H1 (cell line): ENCODE data around the gene OCEL1. TPM values are rescaled to one million over a fixed set of nuclear protein-coding genes. Genes with fewer than 3 reads are reported as not detected.

Experiments used
- CTCF ChIA-PET: fragments of 300-600 bp; sonication (Branson Sonifier 250); formaldehyde crosslinking; loops from one replicate; lab custom pipeline; 2021; ENCODE audit not compliant: partially characterized antibody; lab: Charles Lee
- POLR2A ChIA-PET: fragments of 300-600 bp; sonication (Branson Sonifier 250); formaldehyde crosslinking; loops from one replicate; lab custom pipeline; 2021; ENCODE audit warnings: inconsistent platforms; ENCODE audit not compliant: partially characterized antibody; lab: Charles Lee
- DNase-seq, 2 experiments: peaks; one replicate each; pipeline versions ENCODE4 v3.0.0 to v3.0.0-alpha.2; 2010 to 2022; ENCODE audit warnings: low spot score in 2 of 2, low read depth in 1 of 2, mixed read lengths in 1 of 2
- FAIRE-seq: peaks from 2 replicates; lab custom pipeline; 2011; peaks lifted over from hg19 to GRCh38; lab: Jason Lieb, UNC
- H2AFZ ChIP-seq: 2 replicates; pipeline ENCODE4 v1.8.1; 2012; ENCODE audit warnings: low read length, inconsistent platforms
- H2AK5ac ChIP-seq: 2 replicates; pipeline ENCODE4 v1.6.1; 2013; ENCODE audit warnings: low read depth, low read length
- H2BK120ac ChIP-seq: replicated peaks from 2 replicates; pipeline ENCODE3; 2013; ENCODE audit warnings: low read depth, low read length, inconsistent platforms
- H2BK12ac ChIP-seq: 2 replicates; pipeline ENCODE4 v1.6.1; 2013; ENCODE audit warnings: low read depth, low read length
- H2BK15ac ChIP-seq: 2 replicates; pipeline ENCODE4 v1.6.1; 2013; ENCODE audit warnings: low read length
- H2BK20ac ChIP-seq: 2 replicates; pipeline ENCODE4 v1.6.1; 2013; ENCODE audit warnings: low read length
- H2BK5ac ChIP-seq: 2 replicates; pipeline ENCODE4 v1.6.1; 2013; ENCODE audit warnings: low read depth, low read length
- H3K14ac ChIP-seq: 2 replicates; pipeline ENCODE4 v1.6.1; 2013; ENCODE audit warnings: inconsistent platforms; ENCODE audit not compliant: insufficient read length
- H3K18ac ChIP-seq: 2 replicates; pipeline ENCODE4 v1.6.1; 2013; ENCODE audit warnings: low read length; ENCODE audit errors: extremely low read depth
- H3K23ac ChIP-seq: 2 replicates; pipeline ENCODE4 v1.6.1; 2013; ENCODE audit warnings: inconsistent platforms; ENCODE audit not compliant: insufficient read length
- H3K23me2 ChIP-seq: 2 replicates; pipeline ENCODE4 v1.6.1; 2013; ENCODE audit warnings: low read depth, low read length
- H3K27ac ChIP-seq: 2 replicates; pipeline ENCODE4 v1.6.1; 2011; ENCODE audit warnings: low read depth, low read length, inconsistent platforms
- H3K27me3 ChIP-seq, 4 experiments: replicated peaks in 1 of 4; 1 replicate in 1 of 4; 2 replicates in 3 of 4; pipeline versions ENCODE4 v1.6.1 to v1.8.1; 2011 to 2013; ENCODE audit warnings: low read length in 3 of 4, mild to moderate bottlenecking in 3 of 4, inconsistent platforms in 2 of 4, mixed read lengths in 2 of 4, moderate library complexity in 1 of 4; ENCODE audit not compliant: control insufficient read depth in 3 of 4, insufficient read depth in 3 of 4; ENCODE audit errors: extremely low read depth in 1 of 4
- H3K36me3 ChIP-seq, 4 experiments: 2 replicates each; pipeline versions ENCODE4 v1.6.1 to v1.8.1; 2011 to 2013; ENCODE audit warnings: mild to moderate bottlenecking in 4 of 4, low read length in 3 of 4, moderate library complexity in 2 of 4, control low read depth in 1 of 4, inconsistent platforms in 1 of 4; ENCODE audit not compliant: insufficient read depth in 4 of 4, control insufficient read depth in 2 of 4
- H3K4ac ChIP-seq: replicated peaks from 2 replicates; pipeline ENCODE3; 2013; ENCODE audit warnings: low read length, low read depth, mixed read lengths, inconsistent platforms; ENCODE audit not compliant: insufficient read length
- H3K4me1 ChIP-seq, 4 experiments: replicated peaks in 1 of 4; 1 replicate in 1 of 4; 2 replicates in 3 of 4; pipeline versions ENCODE4 v1.6.1 to v1.8.1; 2011 to 2013; ENCODE audit warnings: low read length in 3 of 4, inconsistent platforms in 2 of 4, mixed read lengths in 1 of 4; ENCODE audit not compliant: insufficient read depth in 4 of 4, control insufficient read depth in 3 of 4
- H3K4me2 ChIP-seq, 2 experiments: 2 replicates each; pipeline versions ENCODE4 v1.6.1 to v1.8.1; 2011 to 2013; ENCODE audit warnings: low read depth in 2 of 2, low read length in 2 of 2, control low read depth in 1 of 2, inconsistent platforms in 1 of 2, mild to moderate bottlenecking in 1 of 2; ENCODE audit not compliant: insufficient read depth in 1 of 2
- H3K4me3 ChIP-seq, 4 experiments: fragments of 200-600, 300-600 bp in 1 of 4; sonication (generic), shearing (Covaris generic), sonication (Bioruptor Twin) in 1 of 4; 2 replicates each; pipeline versions ENCODE4 v1.5.1 to v1.8.1; 2011 to 2016; ENCODE audit warnings: low read length in 4 of 4, low read depth in 3 of 4, control low read depth in 2 of 4, inconsistent platforms in 2 of 4, mild to moderate bottlenecking in 2 of 4, mixed read lengths in 1 of 4, moderate library complexity in 1 of 4; ENCODE audit not compliant: insufficient read depth in 2 of 4; ENCODE audit errors: extremely low read depth in 1 of 4
- H3K56ac ChIP-seq: replicated peaks from 2 replicates; pipeline ENCODE3; 2013; ENCODE audit warnings: low read depth, mild to moderate bottlenecking, mixed read lengths, low read length, inconsistent platforms; ENCODE audit not compliant: insufficient read length
- H3K79me1 ChIP-seq: 2 replicates; pipeline ENCODE4 v1.6.1; 2013; ENCODE audit warnings: low read depth, low read length, control low read depth
- H3K79me2 ChIP-seq, 2 experiments: 2 replicates each; pipeline versions ENCODE4 v1.6.1 to v1.8.1; 2012 to 2013; ENCODE audit warnings: low read length in 2 of 2, mild to moderate bottlenecking in 2 of 2, inconsistent platforms in 1 of 2; ENCODE audit not compliant: insufficient read depth in 2 of 2, control insufficient read depth in 1 of 2
- H3K9ac ChIP-seq, 4 experiments: replicated peaks in 1 of 4; 1 replicate in 1 of 4; 2 replicates in 3 of 4; pipeline versions ENCODE4 v1.6.1 to v1.8.1; 2011 to 2013; ENCODE audit warnings: low read depth in 3 of 4, low read length in 3 of 4, control low read depth in 2 of 4, mild to moderate bottlenecking in 2 of 4, moderate library complexity in 2 of 4, inconsistent platforms in 1 of 4; ENCODE audit errors: extremely low read depth in 1 of 4
- H3K9me3 ChIP-seq, 2 experiments: 2 replicates each; pipeline versions ENCODE4 v1.6.1 to v1.8.1; 2012 to 2013; ENCODE audit warnings: mild to moderate bottlenecking in 2 of 2, moderate library complexity in 2 of 2, control low read depth in 1 of 2, inconsistent platforms in 1 of 2, low read depth in 1 of 2, low read length in 1 of 2, mixed read lengths in 1 of 2; ENCODE audit not compliant: insufficient read depth in 2 of 2
- H4K20me1 ChIP-seq, 2 experiments: replicated peaks in 1 of 2; 2 replicates each; pipeline versions ENCODE3 to v1.8.1; 2011 to 2013; ENCODE audit warnings: inconsistent platforms in 2 of 2, low read length in 2 of 2, mild to moderate bottlenecking in 1 of 2; ENCODE audit not compliant: insufficient read depth in 2 of 2, control insufficient read depth in 1 of 2
- H4K5ac ChIP-seq: 2 replicates; pipeline ENCODE4 v1.6.1; 2013; ENCODE audit warnings: low read length, low read depth, mixed read lengths, inconsistent platforms; ENCODE audit not compliant: insufficient read length
- H4K8ac ChIP-seq: 2 replicates; pipeline ENCODE4 v1.8.0; 2013; ENCODE audit warnings: mild to moderate bottlenecking, moderate library complexity, low read length, inconsistent platforms; ENCODE audit not compliant: insufficient read depth; ENCODE audit errors: extremely low read depth
- H4K91ac ChIP-seq: replicated peaks from 2 replicates; pipeline ENCODE3; 2013; ENCODE audit warnings: low read length, mixed read lengths, inconsistent platforms; ENCODE audit not compliant: insufficient read length
- MAFK ChIP-seq: IDR thresholded peaks from 2 replicates; pipeline ENCODE4 v1.6.1; 2012; ENCODE audit warnings: low read depth, mild to moderate bottlenecking, improper control_type of control experiment, low read length
- PHF8 ChIP-seq: fragments of 200-600 bp; sonication (generic); conservative IDR thresholded peaks from 2 replicates; pipeline ENCODE4 v1.7.1; 2012; ENCODE audit warnings: low read depth, mild to moderate bottlenecking, inconsistent platforms, low read length, moderate library complexity
- SP1 ChIP-seq: IDR thresholded peaks from 2 replicates; pipeline ENCODE4 v1.6.1; 2011; ENCODE audit warnings: low read depth, low read length
- TEAD4 ChIP-seq: IDR thresholded peaks from 2 replicates; pipeline ENCODE4 v1.6.1; 2012; ENCODE audit warnings: low read depth, low read length, inconsistent platforms, mixed read lengths
- WGBS, 2 experiments: shearing (Covaris generic) in 1 of 2; methylation state at CpG; one replicate each; pipeline versions ENCODE4 v1.1.6 to v1.1.7; 2013 to 2015; ENCODE audit warnings: low lambda C conversion rate in 2 of 2, mixed read lengths in 2 of 2, inconsistent platforms in 1 of 2, low coverage in 1 of 2, missing lambda C conversion rate in 1 of 2; ENCODE audit not compliant: insufficient replicate concordance in 2 of 2, insufficient coverage in 1 of 2, insufficient read length in 1 of 2; ENCODE audit errors: extremely low coverage in 1 of 2, missing lambda C conversion rate in 1 of 2; 5-methylcytosine and 5-hydroxymethylcytosine counted together
- polyA plus RNA-seq, 7 experiments: library from polyadenylated mRNA; depleted of rRNA in 3 of 7; stranded (reverse) in 5 of 7; unstranded in 2 of 7; fragments of >200 nt in 5 of 7; fragments of 200-250 nt in 2 of 7; gene quantifications; 1 replicate in 5 of 7; 2 replicates in 1 of 7; 4 replicates in 1 of 7; pipeline versions ENCODE4 v1.2.1 to v1.2.3, GENCODE V29; 2011 to 2013; ENCODE audit warnings: missing spikeins in 2 of 7, mixed read lengths in 2 of 7
- total RNA-seq: library from RNA; stranded (reverse); fragmentation: NEBNext Ultra II Directional; extraction: Animal tissue kit (Norgen Biotek cat#: 25700); gene quantifications from 2 replicates; pipeline ENCODE4 v1.2.1, GENCODE V29; 2021

OCEL1 gene
- total and polyA plus RNA-seq, 2 of the 8 experiments (the other 6 are each of a cell fraction or from before 2014, with no cell fraction given): 13.3 to 32.6 TPM

DNA sequence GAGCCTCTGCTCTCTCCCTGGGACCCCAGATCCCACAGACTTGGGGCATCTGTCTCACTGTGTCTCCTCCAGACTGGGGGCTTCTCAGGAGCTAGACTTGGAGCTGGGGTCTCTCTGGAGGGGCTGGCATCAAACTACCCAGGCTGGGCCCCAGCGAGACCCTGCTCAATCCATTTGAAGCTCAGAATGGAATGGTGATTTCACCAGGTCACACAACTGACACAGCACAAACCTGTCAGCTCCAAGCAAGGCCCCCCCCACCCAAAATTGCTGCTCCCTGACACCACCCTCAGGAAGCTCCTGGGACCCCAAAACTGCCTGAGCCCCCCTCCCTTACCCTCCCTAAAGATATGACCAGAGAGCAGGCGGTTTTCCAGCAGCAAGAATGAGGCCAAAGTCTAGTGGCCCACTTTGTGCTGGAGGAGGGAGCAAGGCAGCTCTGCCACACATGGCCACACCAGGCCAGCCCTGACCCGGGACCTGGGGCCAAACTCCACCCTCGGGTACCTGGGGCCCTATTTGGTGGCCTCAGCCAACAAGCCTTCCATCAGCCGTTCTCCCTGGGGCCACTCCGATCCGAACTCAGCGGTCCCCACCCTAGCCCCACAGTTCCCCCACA is 17.3 kb downstream of the OCEL1 start:
- Histone ChIP-seq H2BK15ac (0 out of 2 replicates have a peak overlapping the region, but pooled peaks have one; percentile 18), H3K4me2 (peak overlapping the region; percentile 74 to 83), H3K56ac (no peak overlapping the region), H2BK12ac (no peak overlapping the region), H3K79me2 (peaks cover 26 to 52% of the 10 kb centered on the region in 2 experiments; a peak in 3 of 4 replicates), H3K9me3 (no peaks in the 10 kb centered on the region), H3K18ac (peak overlapping the region; percentile 89; the same call in 1 of the 2 replicates), H3K27me3 (no peaks in the 10 kb centered on the region), H4K5ac (no peak overlapping the region), H3K9ac (peak overlapping the region in 2 of 4 experiments; percentile 56 to 62; a peak in 2 of 7 replicates), H3K36me3 (peaks cover 0 to 9% (median 2%) of the 10 kb centered on the region in 4 experiments; a peak in 4 of 8 replicates), H2AK5ac (peak overlapping the region; percentile 24; the same call in 1 of the 2 replicates), H3K4me1 (peaks cover 3 to 30% (median 21%) of the 10 kb centered on the region in 4 experiments), H4K91ac (peak overlapping the region; percentile 44), H3K4ac (peak overlapping the region; percentile 74), H3K79me1 (peaks cover 12% of the 10 kb centered on the region), H4K20me1 (peaks cover 13 to 15% of the 10 kb centered on the region in 2 experiments), H2BK20ac (no peak overlapping the region), H3K4me3 (peak overlapping the region; percentile 68 to 83 (median 78)), H2BK5ac (peak overlapping the region; percentile 87; the same call in 1 of the 2 replicates), H3K23me2 (peaks cover 2% of the 10 kb centered on the region; the same call in 1 of the 2 replicates), H2AFZ (no peak overlapping the region), H3K23ac (no peak overlapping the region), H2BK120ac (no peak overlapping the region), H3K14ac (no peak overlapping the region), H3K27ac (no peak overlapping the region), H4K8ac (peak overlapping the region; percentile 80)
- 53% methylated on average over 8 of the region's 8 CpGs; no CpG with 5 or more reads in 1 of the 2 experiments for WGBS, 2 experiments
- POLR2A ChIA-PET: interaction anchor here (0.8 to 6.4 kb wide), 13 partner anchors 9 to 49 kb away, joined by 3 to 118 read pairs (median 5); partner anchors contain the start of genes ANKLE1, BABAM1, OCEL1 and USE1
- CTCF ChIA-PET: interaction anchor here (0.7 to 1.9 kb wide), 9 partner anchors 9 to 218 kb away, joined by 3 to 7 read pairs (median 3); partner anchors contain the start of genes ABHD8, BABAM1 and USE1
- TF ChIP-seq TEAD4: no peak
- TF ChIP-seq PHF8: no peak
- TF ChIP-seq SP1: no peak
- TF ChIP-seq MAFK: no peak
- DNase-seq: no peak
- no peak for FAIRE-seq
